GM18519 (cell line): ENCODE measurements around the gene HIKESHI.

ENCODE experiments used
- ATAC-seq: cut with Tn5 transposase; IDR thresholded peaks from one replicate; pipeline ENCODE4 v1.9.1; 2021; ENCODE audit warnings: mild to moderate bottlenecking, moderate library complexity; ENCODE audit not compliant: unreplicated experiment, low FRiP score

The HIKESHI gene

DNA sequence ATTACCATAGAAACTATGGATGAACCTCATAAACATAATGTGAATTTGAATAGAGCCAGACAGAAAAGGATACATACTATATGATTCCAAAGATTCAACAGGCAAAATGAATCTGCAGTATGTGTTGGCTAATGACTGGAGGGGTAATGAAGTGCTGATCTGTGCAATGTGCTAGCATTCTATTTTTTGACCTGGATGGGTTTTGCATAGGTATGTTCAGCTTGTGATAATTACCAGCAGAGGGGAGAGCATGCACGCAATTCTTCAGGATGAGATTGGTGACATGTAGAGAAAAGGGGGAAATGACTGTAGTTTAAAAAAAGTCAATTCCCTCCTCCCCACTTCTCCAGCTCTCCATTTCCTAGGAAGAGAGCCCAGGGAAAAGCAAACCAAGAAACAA, 72.0 kb downstream of the HIKESHI start:
- no peak for ATAC-seq

GRCh38 chr11:86374586-86374985, 72.5 kb downstream of the HIKESHI start, which contains the start of gene CCDC81:
CCDC81 (plus strand) TSS chr11:86374887; CDS start chr11:86375164, 277 bp downstream.
- no peak for ATAC-seq

- ATAC-seq = no peak
Observed at GRCh38 chr11:86377972-86378371, 75.9 kb downstream of the HIKESHI start.

- ATAC-seq = no peak
Observed at GRCh38 chr11:86380295-86381059, 78.4 kb downstream of the HIKESHI start.

GRCh38 chr11:86383041-86383955, 81.3 kb downstream of the HIKESHI start:
- no peak for ATAC-seq

DNA sequence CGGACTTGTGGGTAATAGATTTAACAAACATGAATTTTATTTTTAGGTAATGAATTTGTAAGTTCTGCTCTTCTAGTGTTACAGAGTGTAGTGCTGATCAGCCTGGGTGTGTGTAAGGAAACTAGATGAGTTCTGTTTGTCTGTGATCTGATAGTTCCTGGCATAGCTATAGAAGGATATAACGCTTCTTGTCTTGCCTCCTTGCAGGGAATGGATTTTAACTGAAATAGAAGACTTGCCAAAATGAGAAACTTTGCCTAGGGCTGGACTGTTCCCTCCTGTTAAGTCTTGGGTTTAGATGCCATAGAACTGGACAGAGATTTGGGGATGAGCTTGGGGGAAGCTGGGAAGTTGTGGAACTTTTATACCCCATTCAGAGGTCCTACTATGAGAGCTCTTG, 84.2 kb downstream of the HIKESHI start:
- ATAC-seq = no peak

DNA sequence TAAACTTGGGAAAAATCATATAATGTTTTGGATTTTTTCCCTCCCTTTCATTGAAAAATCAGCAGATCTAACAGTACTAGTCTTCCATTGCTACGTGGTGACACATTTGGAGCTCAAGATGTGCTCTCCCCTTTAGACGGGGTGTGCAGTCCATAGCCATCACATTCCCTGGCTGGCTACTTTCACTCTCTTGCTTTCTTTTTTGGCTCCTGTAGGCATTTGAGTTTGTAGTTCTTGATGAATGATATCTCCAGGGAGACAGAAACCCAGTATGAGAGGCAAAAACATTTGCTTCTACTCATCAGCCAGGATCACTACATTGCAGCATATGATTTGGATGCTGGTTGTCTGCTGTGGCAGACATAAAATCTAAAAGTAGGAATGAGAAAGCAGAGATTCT, 84.7 kb downstream of the HIKESHI start:
- no peak for ATAC-seq

DNA sequence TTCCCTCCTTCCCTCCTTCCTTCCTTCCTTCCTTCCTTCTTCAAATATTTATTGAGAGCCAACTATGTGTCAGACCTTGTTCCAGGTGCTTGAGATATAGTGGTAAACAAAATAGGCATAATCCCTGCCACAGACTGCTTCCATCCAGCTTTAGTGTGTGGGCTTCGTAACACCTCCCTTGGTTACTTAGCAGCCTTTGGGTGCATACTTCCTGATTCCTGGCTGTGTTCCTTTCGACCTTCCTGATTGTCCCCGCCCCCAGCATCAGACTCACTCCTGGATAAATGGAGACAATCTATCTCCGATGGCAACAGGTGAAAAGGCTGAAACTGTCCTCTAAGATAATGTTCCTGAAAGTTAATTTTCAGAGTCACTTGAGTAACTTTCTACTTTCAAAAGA, 86.2 kb downstream of the HIKESHI start:
- ATAC-seq = no peak

- no peak for ATAC-seq
Observed at GRCh38 chr11:86390487-86390886, 88.4 kb downstream of the HIKESHI start.

DNA sequence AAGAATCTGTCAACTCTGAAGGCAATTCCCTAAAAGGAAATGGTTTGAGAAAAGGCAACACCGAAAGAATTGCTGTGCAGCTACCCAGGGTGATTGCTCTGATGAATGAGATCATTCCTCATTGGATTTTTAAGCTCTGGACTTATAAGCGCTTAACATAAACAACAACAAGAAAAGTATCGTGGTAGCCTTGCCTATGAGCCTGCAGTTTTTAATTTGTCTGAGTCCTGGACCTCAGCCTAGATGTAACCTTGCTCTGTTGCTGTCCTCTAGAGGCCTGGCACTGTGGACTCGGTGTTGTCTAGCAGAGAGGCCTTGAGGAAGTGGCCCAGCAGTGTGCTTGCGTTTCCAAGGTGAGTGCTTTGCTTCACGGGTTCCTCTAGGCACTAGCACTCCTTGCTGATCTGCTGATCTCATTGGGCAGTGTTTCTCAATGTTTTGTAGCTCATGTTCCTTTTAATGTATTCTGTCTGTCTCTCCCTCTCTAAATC, 93.1 kb downstream of the HIKESHI start:
- no peak for ATAC-seq
